Gastroesophageal sphincter (tissue), 3 donors: Measurements from ENCODE around the gene HCAR1.

ENCODE experiments used
- POLR2A ChIP-seq, 2 donors: fragments of 450-650 bp; IDR thresholded peaks; one replicate each; pipeline ENCODE4 v1.6.1; 2017; ENCODE audit warnings: antibody characterized with exemption in 2 of 2, mild to moderate bottlenecking in 2 of 2, moderate library complexity in 1 of 2
- TF ChIP-seq, protein P1 (sequence below), 4 experiments: fragments of 200-600 bp in 2 of 4; fragments of 450-650 bp in 2 of 4; sonication (generic) in 1 of 4; IDR thresholded peaks; one replicate each; pipeline ENCODE4 v1.5.1; 2017 to 2019; ENCODE audit warnings: antibody characterized with exemption in 4 of 4, mild to moderate bottlenecking in 2 of 4, moderate library complexity in 2 of 4

DNA sequence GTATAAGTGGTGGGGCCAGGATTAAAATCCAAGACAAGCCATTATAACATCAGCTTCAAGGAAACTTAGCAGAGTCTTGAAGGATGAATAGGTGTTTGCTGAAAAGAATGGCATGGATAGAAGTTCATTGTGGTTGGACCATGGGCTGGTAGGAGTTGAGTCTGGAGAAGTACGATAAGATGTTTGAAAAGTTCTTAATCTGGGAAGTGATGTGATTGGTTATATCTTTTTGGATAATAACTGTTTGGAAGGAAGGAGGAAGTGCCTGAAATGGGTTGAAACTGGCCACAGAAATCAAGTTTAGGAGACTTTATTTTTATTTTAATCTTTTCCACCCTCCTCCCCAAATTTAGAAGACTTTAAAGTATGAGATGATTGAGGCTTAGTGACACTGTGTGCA is 26.9 kb upstream of the HCAR1 start:
- no peak for TF ChIP-seq POLR2A (IDR thresholded peaks at IDR 0.05)
- TF ChIP-seq, protein P1, sequence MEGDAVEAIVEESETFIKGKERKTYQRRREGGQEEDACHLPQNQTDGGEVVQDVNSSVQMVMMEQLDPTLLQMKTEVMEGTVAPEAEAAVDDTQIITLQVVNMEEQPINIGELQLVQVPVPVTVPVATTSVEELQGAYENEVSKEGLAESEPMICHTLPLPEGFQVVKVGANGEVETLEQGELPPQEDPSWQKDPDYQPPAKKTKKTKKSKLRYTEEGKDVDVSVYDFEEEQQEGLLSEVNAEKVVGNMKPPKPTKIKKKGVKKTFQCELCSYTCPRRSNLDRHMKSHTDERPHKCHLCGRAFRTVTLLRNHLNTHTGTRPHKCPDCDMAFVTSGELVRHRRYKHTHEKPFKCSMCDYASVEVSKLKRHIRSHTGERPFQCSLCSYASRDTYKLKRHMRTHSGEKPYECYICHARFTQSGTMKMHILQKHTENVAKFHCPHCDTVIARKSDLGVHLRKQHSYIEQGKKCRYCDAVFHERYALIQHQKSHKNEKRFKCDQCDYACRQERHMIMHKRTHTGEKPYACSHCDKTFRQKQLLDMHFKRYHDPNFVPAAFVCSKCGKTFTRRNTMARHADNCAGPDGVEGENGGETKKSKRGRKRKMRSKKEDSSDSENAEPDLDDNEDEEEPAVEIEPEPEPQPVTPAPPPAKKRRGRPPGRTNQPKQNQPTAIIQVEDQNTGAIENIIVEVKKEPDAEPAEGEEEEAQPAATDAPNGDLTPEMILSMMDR (IDR thresholded peaks at IDR 0.05): no peak
